ENCODE data around the gene RAB28.

The RAB28 gene

DNA sequence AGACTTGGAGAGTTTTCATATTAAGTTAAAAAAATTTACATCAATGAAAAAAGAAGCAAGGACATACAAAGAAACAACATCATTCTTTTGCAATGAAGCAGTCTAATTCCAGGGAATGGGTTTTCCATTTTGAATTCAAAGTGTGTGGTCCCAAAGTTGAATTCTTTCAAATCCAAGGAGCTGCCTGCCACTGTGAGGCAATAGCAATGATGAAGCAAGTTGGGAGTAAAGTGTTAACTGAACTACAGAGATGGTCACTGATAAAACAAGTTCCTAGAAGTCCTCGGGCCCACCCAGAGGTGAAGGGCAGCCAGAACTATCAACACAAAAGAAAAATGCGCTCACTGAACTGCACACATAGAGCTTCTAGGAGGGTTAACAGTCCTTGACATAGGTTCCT is 115.9 kb downstream of the RAB28 start:
- DNase-seq = no peak

DNA sequence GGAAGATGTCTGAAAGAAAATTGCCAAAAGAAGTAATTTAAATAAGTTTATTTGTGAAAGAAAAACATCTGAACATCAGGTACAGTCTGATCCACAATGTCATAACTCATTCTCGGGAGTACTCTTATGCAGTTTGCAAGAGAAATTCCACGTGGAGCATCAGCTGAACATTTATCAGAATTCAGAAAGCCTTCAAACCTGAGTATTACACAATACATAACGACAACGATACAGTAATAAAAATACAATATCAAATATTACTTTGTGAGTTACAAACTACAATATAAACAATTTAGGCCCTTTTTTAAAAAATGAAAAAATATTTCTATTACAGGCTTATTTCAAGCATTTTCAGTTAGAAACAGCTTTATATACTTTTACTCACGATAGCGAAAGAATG is 116.4 kb downstream of the RAB28 start:
- no peak for DNase-seq

DNA sequence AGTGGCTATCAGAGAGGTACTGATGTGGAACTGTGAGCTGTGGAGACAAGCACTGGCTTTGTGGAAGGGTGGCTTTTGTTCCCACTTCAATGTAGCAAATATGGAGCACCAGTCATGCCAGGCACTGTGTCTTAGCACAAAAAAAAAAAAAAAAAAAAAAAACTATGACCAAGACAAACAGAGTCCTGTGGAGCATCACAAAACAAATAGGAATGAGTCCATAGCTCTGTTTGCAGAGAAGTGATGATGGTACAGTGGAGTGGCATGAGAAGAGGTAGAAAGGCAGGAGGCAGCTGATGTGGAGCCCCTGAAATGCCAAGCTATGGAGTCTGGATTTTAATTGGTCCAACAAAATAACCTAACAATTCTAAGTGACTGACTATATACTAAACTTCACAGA is 116.9 kb downstream of the RAB28 start:
- DNase-seq = no peak

DNA sequence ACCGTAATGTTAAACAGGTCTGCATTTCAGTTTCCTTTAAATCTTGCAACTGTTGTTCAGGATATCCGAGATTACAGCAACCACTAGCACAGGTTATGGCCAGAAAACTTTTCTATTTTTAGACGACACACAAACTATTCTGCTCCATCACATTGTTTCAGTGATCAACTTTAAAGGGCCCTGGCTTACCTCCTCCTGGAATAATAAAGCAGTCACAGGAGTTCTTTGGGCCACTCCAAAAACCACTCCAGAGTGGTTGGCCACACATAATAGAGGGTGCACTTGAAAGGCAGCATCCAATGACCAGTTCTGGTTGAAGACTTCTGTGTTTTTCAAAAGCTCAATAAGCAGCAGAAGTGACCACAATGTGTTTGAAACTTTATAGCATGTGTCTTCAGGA is 118.9 kb downstream of the RAB28 start:
- no peak for DNase-seq

DNA sequence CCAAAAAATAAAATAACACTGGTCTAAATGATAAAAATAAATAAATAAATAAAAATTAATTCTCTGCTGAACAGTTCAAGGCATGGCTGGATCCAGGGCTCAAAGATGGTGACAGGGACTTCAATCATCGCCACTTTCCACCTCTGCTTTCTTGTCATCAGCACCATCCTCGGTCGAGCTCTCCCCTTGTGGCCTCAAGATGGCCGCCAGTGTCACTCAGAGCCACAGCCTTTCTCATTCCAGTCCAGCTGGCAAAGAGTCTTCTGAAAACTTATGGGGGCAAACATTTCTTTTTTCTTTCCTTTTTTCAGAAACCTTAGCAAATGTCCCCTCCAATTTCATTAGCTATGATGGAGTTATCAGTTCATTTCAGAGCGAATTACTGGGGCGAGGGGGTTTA is 119.5 kb downstream of the RAB28 start:
- DNase-seq = no peak

DNA sequence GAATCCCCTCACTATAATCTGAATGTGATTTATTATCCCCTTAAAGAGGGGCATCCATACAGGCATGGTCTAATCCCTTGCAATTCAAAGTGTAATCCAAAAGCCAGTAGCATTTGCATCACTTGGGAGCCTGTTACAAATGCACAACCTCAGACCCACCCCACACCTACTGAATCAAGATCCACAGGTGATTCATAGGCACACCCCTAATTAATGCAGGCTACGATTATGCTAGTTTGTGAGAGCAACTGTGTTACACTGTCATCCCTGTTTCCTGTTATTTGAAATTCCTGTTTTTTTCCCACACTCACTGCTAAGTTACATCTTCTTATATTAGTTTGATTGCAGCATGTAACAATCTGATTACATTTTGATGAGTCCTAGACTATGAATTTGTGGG is 120.0 kb downstream of the RAB28 start:
- no peak for DNase-seq

DNA sequence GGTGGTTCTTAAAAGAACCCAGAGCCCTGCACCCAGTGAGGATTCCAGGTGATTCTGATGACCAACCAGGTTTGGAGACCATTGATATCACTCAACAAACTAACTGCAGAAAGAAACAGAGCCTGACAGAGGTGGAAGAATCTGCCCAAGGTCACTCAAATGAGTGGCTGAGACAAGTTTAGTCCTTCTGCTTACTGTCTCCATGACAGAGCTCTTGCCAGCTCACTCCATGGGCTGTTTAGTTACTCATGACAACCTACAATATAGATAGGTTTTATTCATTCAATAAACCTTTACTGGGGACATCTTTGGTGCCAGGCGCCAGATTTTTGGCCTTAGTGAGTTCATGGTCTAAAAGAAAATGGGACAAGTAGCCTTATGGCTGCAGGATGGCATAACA is 124.3 kb downstream of the RAB28 start:
- no peak for DNase-seq

DNA sequence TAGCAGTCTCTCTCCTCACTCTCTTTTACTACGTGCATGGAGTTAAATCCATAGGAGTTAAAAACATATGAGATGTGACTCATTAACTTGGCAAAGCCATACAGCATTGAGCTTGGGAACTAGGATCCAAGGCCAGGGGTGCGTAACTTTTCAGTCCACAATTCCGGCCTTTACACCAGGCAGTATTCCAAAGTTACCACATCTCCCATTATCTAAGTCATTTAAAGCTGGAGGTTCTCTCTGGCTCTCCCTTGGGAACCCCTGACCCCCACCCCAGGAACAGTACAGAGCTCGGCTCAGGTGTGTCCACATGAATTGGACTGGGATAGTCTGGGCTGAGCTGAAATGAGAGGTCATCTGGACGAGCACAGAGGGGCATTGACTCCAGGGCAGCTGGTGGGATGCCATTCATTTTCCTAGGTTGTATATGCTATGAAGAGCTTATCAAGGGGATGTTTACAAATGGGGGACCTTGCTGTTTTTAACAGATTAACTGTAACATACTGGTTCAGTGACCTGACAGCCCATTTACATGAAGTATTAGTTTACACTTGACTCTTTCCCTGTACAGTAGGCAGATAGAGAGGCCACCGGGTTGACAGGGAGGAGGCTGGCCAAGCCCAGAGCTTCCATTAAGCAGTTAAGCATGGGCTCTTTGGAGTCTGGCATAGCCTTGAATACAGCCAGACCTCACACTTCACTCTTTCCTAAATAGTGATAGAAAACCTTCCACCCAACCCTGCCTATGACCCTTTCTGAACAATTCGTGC is 128.8 kb downstream of the RAB28 start:
- DNase-seq = no peak

DNA sequence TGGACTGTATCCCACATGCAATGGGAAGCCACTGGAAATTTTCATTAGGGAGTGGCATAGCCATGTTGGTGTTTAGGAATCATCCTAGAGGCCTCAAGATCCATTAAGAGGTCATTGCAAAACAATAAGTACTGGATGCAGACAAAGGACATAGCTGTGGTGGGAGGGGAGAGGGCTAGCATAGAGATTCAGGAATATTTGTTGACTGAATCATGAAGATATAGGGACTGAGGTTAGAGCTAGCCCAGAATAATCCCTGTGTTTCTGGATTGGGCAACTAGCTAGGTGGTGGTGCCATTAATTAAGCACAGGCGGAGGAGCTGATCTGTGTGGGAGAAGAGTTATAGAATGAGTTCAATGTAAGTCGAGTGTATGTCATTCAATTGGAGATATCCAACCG is 135.0 kb downstream of the RAB28 start:
- no peak for DNase-seq

DNA sequence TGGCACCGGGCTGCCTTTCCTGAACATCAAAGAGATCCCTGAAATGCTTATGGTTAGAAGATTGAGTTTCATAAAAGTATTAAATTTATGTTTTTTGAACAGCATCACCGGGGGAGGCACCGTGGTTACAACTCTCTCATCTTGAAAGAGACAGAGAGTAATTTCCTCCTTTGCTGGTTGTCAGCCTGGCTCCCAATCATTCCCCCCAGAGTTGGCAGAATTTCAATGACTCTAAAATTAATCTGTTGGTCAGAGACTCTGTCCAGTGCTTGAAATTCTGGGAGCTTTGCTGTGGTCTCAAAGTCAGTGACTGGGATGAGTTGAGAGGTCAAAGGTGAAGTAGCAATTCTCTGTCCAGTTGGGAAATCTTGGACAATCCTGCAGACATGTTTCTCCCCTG is 135.9 kb downstream of the RAB28 start:
- no peak for DNase-seq

DNA sequence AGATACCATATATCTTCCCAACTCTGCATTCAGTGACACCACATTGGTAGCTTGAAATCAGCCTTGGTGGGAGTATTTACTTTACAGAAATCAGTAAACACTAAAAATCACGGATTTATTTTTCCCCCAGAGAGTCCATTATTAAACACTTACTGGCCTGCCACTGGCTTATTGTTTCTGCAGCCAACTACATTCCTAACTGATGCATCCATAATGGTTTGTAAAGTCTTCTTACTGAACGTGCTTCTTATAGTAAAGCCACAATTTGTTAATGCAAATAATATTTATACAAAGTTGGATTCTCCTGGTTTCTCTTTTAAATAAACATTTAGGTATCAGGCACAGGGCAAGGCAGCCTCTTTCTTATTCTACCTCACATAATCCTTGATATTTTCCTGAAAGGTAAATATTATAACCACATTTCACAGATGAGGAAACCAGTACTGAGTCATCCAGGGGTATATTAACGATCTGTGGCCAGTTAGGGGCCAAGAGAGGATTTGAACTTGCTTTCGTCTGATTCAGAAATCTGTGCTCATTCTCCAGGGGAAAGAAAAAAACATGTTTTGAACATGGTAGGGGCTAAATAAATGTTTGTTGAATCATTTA is 136.5 kb downstream of the RAB28 start:
- DNase-seq = no peak

DNA sequence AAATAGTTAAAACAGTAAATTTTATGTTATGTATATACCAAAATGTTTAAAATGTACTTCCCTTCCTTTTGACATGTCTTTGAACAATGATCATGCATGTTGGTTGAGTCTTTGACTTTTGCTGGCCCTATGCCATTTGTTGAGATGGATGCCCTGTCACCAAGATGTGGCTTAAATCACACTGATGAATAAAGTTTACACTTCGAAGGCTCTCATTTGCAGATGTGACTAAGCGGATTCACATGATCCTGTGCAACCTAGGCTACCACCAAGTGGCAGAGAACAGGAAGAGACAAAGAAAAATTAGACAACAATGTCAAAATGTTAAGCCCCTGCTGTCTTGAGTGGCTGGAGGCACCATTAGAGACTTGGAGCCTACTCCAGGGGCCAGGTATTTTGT is 139.9 kb downstream of the RAB28 start:
- DNase-seq = no peak

DNA sequence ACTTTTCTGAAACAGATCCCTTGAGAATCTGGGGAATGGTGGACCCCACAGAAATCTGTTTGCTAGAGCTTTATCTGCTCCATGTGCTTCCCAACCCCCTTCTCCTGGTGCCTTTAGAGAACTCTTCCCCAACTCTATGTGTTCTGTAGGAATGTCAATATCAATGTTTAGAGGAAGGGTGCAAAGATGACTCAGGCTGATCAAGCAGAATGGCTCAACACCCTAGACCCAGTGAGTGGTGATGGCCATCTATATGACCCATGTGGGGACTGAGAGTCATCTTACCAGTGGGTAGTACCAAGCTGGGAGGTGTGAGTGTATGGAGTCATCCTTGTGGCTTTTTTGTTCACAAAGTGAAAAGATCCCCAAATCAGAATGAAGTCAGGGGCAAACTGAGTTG is 143.5 kb downstream of the RAB28 start:
- no peak for DNase-seq

DNA sequence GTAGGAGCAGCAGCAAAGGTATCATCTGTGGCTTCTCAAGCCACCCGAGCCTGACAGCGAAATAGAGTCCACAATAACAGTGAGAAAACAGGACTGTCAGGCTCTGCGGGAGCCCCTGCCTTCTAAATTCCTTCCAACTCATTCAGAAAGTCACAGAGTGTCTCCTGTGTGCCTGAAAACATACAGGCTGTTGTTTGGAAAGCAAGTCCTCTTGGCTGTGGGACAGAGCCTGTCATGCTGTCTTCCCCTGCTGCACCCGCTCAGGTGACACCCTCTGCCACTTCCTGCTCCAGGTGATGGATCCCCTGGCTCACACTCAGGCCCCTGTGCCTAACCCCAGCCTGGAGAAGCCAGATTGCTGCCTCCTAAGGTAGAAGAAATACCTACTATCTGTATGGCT is 152.3 kb downstream of the RAB28 start:
- DNase-seq = no peak

DNA sequence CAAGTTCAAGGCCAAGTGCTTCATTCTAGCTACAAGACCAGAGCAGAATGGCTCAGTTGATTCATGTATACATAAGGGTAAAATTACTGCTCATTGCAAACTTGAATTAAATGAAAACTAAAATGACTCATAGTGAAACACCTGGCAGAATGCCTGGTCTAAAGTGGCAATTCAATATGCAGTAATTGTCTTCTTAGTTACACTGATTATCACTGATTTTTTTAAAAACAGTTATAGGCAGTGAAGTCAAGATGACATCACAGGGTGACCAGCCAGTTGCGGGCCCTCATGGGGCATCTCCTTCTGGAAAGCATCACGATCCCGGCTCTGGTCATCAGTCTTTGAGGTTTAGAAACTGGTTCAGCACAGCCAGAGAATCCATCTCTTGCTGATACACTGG is 154.2 kb downstream of the RAB28 start:
- no peak for DNase-seq

DNA sequence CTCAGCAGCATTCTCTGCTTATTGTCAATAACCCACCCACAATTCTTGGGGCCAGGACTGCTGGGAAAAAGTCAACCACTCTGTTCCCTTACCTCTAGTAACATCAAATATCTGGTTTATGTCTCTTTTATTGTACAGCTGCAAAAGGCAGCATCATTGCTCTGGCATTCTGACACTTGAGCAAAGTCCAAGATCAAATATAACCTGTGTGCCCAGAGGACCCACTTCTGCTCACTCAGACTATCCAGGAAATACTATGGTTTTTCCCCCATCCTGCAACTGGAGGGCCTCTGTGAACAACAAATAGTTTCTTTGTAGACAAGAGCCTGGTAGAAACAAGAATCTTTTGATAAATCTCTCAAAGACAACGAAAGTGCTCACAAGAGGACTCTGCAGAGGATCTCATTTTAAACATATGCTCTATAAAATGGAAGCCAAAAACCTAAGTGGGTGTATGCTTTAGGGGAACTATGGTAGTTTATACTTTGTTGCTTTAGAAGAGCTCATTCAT is 154.7 kb downstream of the RAB28 start:
- no peak for DNase-seq

DNA sequence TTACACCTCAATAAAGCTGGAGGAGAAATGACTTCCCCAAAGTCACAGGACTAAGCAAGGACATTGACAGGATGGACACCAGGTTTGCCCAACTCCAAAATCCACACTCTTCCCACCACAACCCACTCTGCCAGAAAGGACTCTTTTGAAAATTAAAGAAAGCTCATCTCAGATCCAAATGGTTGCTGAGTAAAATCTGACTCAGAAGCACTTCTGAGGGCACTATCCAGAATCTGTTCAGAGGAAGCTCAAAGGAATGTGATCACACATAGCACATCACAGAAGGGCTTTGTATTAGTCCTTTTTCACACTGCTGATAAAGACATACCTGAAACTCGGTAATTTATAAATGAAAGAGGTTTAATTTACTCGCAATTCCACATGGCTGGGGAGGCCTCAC is 155.5 kb downstream of the RAB28 start:
- DNase-seq = no peak

DNA sequence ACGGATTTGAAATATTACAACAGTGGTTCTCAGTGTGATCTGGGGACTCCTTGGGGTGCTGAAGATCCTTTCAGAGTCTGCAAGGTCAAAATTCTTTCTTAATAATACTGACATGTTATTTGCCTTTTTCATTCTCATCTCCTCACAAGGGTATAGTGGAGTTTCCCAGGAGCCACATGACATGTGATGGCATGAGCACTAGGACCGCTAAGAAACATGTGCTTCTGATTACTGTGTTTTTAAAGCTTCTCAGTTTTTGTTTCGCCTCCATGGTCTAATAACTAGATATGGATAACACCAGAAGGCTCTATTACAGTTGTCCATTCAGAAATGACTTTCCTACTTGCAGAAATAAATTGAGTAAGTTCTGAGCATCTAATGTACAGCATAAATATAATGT is 156.1 kb downstream of the RAB28 start:
- no peak for DNase-seq

DNA sequence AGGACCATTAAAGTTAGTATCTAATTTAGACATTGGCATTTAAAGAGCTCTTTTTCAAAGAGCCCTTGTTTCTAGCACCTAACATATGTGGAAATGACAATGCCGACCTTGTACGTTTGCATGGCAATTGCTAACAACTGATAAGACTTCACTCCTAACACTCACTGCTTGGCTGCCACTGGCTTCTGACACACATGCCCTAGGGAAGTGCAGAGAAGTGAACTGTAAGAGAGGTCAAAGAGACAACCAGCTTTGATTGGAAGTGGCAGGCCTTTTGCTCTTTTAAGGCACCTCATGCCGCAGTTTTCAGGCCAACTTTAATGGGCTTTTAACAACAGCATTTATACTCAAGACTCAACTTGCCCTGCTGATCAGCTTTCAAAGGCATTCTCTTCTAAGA is 158.4 kb downstream of the RAB28 start:
- no peak for DNase-seq

DNA sequence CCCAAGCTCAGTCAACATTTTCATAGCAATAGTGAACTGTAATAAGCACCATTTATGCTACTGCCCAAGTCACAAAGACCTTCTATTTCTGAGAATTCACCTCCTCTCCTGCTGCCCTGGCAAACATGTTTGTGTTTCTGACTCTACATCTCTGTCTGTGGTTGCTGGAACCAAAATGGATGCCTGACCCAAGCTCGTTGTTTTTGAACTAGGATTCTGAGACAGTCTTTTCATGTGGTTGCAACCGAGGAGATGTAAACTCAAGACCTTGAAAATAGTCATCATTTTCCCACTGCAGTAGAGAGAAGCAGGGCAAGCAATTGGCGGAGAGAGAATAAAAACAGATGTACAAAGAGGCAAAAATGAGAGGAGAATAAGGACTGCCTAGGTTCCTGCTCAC is 160.2 kb downstream of the RAB28 start:
- DNase-seq = no peak

DNA sequence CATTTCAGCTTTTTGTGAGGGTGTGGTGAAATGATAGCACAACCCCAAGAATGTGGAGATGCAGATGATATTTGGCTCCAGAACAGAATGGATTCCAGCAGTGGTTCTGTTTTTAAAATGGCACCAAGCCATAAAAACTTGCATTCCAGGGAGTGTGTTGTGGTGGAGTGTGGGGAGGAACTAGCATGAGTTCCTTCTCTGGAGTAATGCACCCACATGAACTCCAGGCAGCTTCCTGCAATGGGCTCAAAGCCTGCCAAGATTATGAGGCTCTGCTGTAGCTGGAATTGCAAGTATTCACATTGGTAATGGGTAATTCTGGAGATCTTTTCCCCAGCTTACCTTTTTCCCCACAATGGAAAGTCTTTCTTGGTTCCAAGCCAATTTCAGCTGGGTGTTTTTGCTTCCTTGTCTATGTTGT is 161.4 kb downstream of the RAB28 start:
- no peak for DNase-seq

Data from left hindlimb (tissue), 1 donor.